WERI-Rb-1 (cell line): ENCODE results near the gene POLA1.

Experiments
- DNase-seq: peaks from one replicate; pipeline ENCODE4 v3.0.0-alpha.2; 2020
- H3K27ac ChIP-seq: fragments of 250-450 bp; sonication (Bioruptor Pico); 2 replicates; pipeline ENCODE4 v1.5.1; 2020; ENCODE audit warnings: mild to moderate bottlenecking, moderate library complexity
- H3K27me3 ChIP-seq: fragments of 250-450 bp; sonication (Bioruptor Pico); 2 replicates; pipeline ENCODE4 v1.5.1; 2021; ENCODE audit warnings: mild to moderate bottlenecking, low read depth, moderate library complexity; ENCODE audit not compliant: insufficient read depth, severe bottlenecking
- H3K36me3 ChIP-seq: fragments of 250-450 bp; sonication (Bioruptor Pico); 2 replicates; pipeline ENCODE4 v1.5.1; 2020; ENCODE audit warnings: mild to moderate bottlenecking, moderate library complexity
- H3K4me3 ChIP-seq: 2 replicates; pipeline ENCODE4 v1.5.1; 2011; ENCODE audit warnings: low read depth, mild to moderate bottlenecking, control low read depth, low read length
- H3K9me3 ChIP-seq: fragments of 250-450 bp; sonication (Bioruptor Pico); 2 replicates; pipeline ENCODE4 v1.5.1; 2021; ENCODE audit warnings: mild to moderate bottlenecking, moderate library complexity; ENCODE audit not compliant: severe bottlenecking
- TF ChIP-seq, protein P1 (sequence below): IDR thresholded peaks from 2 replicates; pipeline ENCODE4 v1.5.1; 2011; ENCODE audit warnings: low read depth, mild to moderate bottlenecking, control low read depth, inconsistent platforms, low read length

The POLA1 gene

DNA sequence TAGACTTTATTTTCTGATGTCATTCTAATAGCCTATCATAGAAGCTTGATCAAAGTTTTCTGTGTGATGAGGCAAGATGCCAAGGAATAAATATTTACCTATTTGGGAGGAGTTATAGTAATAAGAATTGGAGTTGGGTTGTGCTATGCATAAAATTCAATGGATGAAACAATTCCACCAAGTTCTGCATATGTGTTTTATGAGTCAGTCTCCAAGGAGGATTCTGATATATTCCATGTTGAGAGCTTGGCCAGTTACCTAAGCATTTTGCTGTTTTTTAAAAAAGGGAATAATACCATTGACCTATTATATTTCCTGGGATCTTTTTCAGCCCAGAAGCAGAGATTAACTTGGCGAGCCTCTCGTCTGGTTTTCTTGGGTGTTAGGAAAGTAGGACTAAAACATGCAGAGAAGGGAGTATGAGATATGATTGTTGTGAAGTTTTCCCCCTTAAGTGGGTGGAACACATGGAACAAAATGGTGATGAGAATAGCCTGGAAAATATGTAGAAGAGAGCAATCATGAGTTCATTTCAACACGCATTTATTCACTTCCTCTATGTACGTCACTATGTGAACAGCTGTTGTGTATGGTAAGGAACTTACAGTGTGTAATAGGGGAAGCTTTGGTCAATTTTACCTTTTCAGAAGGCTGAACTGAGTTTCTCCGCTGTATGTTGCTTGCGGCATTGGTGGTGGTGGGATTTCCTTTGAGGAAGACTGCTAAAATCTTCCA lies 39.2 kb downstream of the POLA1 start:
- TF ChIP-seq, protein P1, sequence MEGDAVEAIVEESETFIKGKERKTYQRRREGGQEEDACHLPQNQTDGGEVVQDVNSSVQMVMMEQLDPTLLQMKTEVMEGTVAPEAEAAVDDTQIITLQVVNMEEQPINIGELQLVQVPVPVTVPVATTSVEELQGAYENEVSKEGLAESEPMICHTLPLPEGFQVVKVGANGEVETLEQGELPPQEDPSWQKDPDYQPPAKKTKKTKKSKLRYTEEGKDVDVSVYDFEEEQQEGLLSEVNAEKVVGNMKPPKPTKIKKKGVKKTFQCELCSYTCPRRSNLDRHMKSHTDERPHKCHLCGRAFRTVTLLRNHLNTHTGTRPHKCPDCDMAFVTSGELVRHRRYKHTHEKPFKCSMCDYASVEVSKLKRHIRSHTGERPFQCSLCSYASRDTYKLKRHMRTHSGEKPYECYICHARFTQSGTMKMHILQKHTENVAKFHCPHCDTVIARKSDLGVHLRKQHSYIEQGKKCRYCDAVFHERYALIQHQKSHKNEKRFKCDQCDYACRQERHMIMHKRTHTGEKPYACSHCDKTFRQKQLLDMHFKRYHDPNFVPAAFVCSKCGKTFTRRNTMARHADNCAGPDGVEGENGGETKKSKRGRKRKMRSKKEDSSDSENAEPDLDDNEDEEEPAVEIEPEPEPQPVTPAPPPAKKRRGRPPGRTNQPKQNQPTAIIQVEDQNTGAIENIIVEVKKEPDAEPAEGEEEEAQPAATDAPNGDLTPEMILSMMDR: no peak
- Histone ChIP-seq H3K36me3 (peaks cover 5% of the 10 kb centered on the region; the same call in 1 of the 2 replicates), H3K9me3 (no peaks in the 10 kb centered on the region), H3K4me3 (no peak overlapping the region), H3K27ac (no peak overlapping the region), H3K27me3 (peaks cover 10% of the 10 kb centered on the region)
- no peak for DNase-seq

DNA sequence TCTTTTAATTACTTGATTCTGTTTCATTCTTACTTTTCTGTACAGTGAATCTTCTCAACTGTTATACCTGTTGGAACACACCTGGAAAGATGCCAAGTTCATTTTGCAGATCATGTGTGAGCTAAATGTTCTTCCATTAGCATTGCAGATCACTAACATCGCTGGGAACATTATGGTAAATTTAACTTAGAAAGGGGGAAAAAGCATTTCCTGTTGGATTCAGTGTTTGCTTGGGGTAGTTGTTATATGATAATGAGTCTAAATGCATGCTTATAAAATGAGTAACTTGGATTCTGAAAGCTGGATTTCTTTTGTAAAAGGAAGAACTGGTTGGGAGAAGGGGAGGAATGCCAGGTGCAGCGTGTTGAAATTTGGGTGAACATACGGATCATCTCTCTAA lies 47.6 kb downstream of the POLA1 start:
- Histone ChIP-seq H3K4me3 (no peak overlapping the region), H3K9me3 (no peaks in the 10 kb centered on the region), H3K27ac (no peak overlapping the region), H3K27me3 (peaks cover 3% of the 10 kb centered on the region), H3K36me3 (peaks cover 11% of the 10 kb centered on the region)
- TF ChIP-seq, protein P1: no peak
- no peak for DNase-seq

DNA sequence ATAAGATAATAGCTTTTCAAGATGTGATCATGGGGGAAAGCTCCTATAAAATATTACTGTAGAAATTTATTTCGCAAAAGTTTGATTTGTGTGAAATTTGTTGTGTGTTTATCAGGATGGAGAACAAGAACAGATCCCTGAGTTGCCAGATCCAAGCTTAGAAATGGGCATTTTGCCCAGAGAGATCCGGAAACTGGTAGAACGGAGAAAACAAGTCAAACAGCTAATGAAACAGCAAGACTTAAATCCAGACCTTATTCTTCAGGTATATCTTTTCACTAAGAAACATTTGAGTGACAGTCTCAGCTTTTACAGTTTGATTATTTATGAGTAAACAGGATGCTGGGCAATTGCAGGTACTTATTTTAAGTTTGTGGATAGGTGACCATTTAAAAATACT lies 54.5 kb downstream of the POLA1 start:
- Histone ChIP-seq H3K4me3 (no peak overlapping the region), H3K27ac (no peak overlapping the region), H3K36me3 (peaks cover 15% of the 10 kb centered on the region), H3K27me3 (peaks cover 6% of the 10 kb centered on the region), H3K9me3 (no peaks in the 10 kb centered on the region)
- DNase-seq: no peak
- TF ChIP-seq, protein P1: no peak

DNA sequence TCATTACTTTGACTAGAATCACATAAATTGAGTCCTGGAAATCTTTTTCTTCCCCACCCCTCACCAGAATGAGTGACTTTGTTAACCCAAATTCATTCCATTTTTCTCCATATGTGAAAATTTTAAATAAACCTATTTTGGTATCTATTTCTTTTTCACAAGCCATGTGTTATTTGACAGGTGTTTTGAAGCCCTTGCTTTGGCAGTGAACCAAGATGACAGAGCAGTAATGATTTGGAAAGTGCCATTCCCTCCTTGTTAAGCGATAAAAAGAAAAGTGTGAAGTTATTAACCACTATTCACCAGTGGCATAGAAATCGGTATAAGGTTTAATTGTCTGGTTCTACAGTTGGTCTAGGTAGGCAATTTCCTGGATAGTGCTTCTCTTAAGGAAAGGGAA lies 66.1 kb downstream of the POLA1 start:
- H3K36me3 ChIP-seq: peaks cover 12% of the 10 kb centered on the region
- TF ChIP-seq, protein P1: no peak
- H3K27me3 ChIP-seq: no peaks in the 10 kb centered on the region
- no peak overlapping the region for H3K27ac ChIP-seq
- DNase-seq: no peak
- H3K4me3 ChIP-seq: no peak overlapping the region
- H3K9me3 ChIP-seq: no peaks in the 10 kb centered on the region

DNA sequence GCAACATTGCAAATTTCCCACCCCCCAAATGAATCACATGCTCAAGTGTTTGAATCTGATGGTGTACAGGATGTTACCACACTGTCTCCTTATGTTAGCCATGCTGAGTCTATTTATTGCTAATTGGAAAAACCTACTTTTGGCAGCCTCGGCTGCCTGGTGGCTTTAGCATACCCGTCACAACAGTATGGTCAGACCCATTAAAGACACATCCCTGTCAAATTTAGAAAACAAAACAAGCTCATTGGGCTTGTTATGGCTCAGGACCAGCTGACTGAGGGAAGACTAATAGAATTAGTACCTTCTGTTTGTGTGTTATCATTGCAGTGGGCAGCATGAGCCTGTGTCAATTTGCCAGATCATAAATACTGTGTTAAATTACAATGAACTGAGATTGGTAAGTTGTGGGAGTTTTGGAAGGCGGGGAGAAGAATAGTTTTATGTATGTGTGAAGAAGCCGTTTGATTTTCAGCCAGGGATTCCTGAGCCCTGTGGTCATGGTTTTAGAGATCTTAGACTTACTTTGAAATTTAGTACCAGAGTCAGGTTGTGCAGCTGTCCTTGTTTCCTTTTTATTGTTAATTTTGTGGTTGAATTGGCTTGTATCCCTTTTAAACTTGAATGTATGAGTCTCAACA lies 66.8 kb downstream of the POLA1 start:
- TF ChIP-seq, protein P1: no peak
- no peak for DNase-seq
- peaks cover 12% of the 10 kb centered on the region for H3K36me3 ChIP-seq
- no peak overlapping the region for H3K27ac ChIP-seq
- no peaks in the 10 kb centered on the region for H3K27me3 ChIP-seq
- no peaks in the 10 kb centered on the region for H3K9me3 ChIP-seq
- no peak overlapping the region for H3K4me3 ChIP-seq

DNA sequence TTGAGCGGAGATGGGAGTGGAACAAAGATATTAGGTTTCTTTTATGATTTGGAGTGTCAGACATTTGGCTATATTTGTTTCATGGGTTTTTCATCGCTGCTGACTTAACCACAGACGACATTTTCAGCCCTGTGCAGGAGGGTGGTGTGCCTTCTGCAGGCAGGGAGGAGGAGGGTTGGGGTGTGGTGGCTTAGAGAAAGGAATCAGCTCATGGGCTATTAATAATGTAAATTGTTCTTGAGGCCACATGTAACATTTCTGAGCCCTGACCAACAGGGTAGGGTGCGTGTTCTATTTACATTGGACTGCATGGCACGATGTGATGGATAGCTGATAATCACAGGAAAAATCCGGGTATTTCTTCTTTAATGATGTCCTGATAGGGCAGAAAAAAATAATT lies 67.6 kb downstream of the POLA1 start:
- peaks cover 17% of the 10 kb centered on the region for H3K36me3 ChIP-seq
- no peaks in the 10 kb centered on the region for H3K9me3 ChIP-seq
- no peak overlapping the region for H3K27ac ChIP-seq
- no peak overlapping the region for H3K4me3 ChIP-seq
- no peak for DNase-seq
- no peaks in the 10 kb centered on the region for H3K27me3 ChIP-seq
- TF ChIP-seq, protein P1: no peak
